GM21737 (cell line): ENCODE measurements around the gene IRF4.

Experiments
- ATAC-seq: cut with Tn5 transposase; IDR thresholded peaks from one replicate; pipeline ENCODE4 v1.9.1; 2021; ENCODE audit warnings: mild to moderate bottlenecking, moderate library complexity; ENCODE audit not compliant: unreplicated experiment

IRF4 gene

DNA sequence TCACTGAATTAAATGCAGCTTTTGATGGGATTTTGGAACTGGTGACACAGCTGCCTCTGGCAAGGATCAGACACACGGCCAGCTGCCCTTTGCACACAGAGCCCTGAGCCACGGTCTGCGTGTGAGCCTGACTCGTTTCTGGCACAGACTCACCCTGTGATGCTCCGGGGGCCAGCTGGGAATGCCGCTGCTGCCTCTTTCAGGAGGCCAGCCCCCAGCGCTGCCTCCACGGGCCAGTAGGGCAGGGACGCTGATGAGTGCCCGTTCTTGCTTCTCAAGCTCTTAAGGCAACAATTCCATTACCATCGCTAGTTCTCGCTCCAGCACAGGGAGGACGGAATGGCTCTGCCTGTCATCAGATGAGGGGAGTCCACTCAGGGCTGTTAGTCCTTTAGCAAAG lies 61.6 kb downstream of the IRF4 start:
- no peak for ATAC-seq

- ATAC-seq, result no peak
Measured at GRCh38 chr6:454148-454991, 62.8 kb downstream of the IRF4 start.

DNA sequence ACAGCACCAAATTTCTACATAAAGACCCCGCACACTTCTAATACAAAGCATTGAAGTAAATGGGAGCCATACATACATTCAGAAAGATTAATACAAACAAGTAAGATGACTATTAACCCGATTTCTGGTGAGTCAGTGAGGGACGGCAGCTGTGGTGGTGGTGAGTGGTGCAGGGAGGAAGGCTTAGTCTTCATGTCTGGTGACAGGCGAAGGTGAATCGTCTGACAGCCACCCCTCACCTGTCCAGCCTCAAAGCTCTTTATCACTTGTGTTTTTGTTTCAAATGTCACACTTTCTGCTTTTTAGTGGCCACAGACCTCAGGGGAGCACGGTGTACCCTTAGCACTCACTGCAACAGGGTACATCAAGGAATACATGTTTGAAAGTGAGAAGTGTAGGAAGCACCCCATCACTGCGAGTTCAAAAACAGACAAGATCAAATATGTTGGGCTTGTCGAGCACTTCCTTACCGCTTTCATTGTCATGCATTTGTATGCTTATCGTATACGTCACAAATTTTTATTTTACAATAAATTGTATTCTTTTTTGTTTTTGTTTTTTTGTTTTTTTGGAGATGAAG lies 63.5 kb downstream of the IRF4 start:
- ATAC-seq, result no peak

DNA sequence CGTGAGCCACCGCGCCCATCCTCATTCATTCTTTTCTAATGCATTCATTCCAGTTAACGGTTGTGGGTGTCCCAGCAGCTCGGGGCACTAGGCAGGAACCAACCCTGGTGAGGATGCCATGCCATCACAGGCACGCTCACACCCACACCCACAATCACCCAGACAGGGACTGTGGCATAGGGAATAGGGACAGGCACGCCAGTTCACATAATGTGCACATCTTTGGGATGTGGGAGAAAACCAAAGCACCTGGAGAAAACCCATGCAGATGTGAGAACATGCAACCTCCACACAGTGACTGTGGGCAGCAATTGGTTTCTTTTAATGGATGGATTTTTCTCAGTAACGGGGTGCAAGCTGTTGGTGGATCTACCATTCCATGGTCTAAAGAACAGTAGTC lies 64.3 kb downstream of the IRF4 start:
- ATAC-seq, result no peak

GRCh38 chr6:456358-456867 lies 64.9 kb downstream of the IRF4 start:
- no peak for ATAC-seq

- no peak for ATAC-seq
Measured at GRCh38 chr6:456887-457286, 65.3 kb downstream of the IRF4 start.
